Calu3 (cell line): ENCODE results near the gene PAXX. TPM values are rescaled to one million over a fixed set of nuclear protein-coding genes. Genes with fewer than 3 reads are reported as not detected.
"Not testable (repeated sequence)": the region's sequence is repeated elsewhere in the genome, so short reads cannot be mapped to it uniquely, and the experiment has no call there.

Experiments used
- BruUV-seq: library from RNA; stranded (reverse); fragments of 400-500 nt; replicated peaks from 2 replicates; lab custom pipeline; 2021; lab: Mats Ljungman, UMichigan
- CTCF ChIA-PET: fragments of 300-600 bp; sonication (Branson Sonifier 250); formaldehyde crosslinking; loops from one replicate; lab custom pipeline; 2022; ENCODE audit warnings: antibody characterized with exemption; lab: Charles Lee
- DNase-seq: peaks from one replicate; pipeline ENCODE4 v3.0.0; 2022
- H3K27ac Mint-ChIP-seq: one replicate; pipeline ENCODE4 v1.8.0; 2022; ENCODE audit warnings: mixed read lengths; ENCODE audit not compliant: unreplicated experiment
- H3K27me3 Mint-ChIP-seq: one replicate; pipeline ENCODE4 v1.8.0; 2022; ENCODE audit warnings: mixed read lengths; ENCODE audit not compliant: unreplicated experiment
- H3K36me3 Mint-ChIP-seq: one replicate; pipeline ENCODE4 v1.8.0; 2022; ENCODE audit warnings: mild to moderate bottlenecking, moderate library complexity, mixed read lengths; ENCODE audit not compliant: insufficient read depth, unreplicated experiment
- H3K4me1 Mint-ChIP-seq: one replicate; pipeline ENCODE4 v1.8.0; 2022; ENCODE audit warnings: mild to moderate bottlenecking, low read depth, mixed read lengths; ENCODE audit not compliant: unreplicated experiment
- H3K4me3 Mint-ChIP-seq: one replicate; pipeline ENCODE4 v1.8.0; 2022; ENCODE audit warnings: mild to moderate bottlenecking, low read depth, moderate library complexity, mixed read lengths; ENCODE audit not compliant: unreplicated experiment
- H3K9me3 Mint-ChIP-seq: one replicate; pipeline ENCODE4 v1.8.0; 2022; ENCODE audit warnings: low read depth, mixed read lengths; ENCODE audit not compliant: unreplicated experiment
- CTCF ChIP-seq: fragments of 200-600 bp; IDR thresholded peaks from one replicate; pipeline ENCODE4 v1.8.0; 2022; ENCODE audit warnings: antibody characterized with exemption; ENCODE audit not compliant: unreplicated experiment
- intact Hi-C: fragments of 100-400 bp; cut with micrococcal nuclease; formaldehyde crosslinking; loops from one replicate; pipeline ENCODE4 v1.10.0; 2022; ENCODE audit not compliant: unreplicated experiment
- total RNA-seq: library from RNA; stranded (reverse); gene quantifications from 2 replicates; pipeline ENCODE4 v1.2.3, GENCODE V29; 2022

The PAXX gene
- total RNA-seq, 1 experiment from 2014 or later = 43.7 TPM

GRCh38 chr9:137002646-137003041 is 10.4 kb downstream of the PAXX start:
- H3K9me3 Mint-ChIP-seq = peaks cover 5% of the 10 kb centered on the region
- BruUV-seq = no TSS peak
- peaks cover 10% of the 10 kb centered on the region for H3K4me1 Mint-ChIP-seq
- H3K36me3 Mint-ChIP-seq = no peaks in the 10 kb centered on the region
- H3K27me3 Mint-ChIP-seq = no peaks in the 10 kb centered on the region
- no peak overlapping the region for H3K4me3 Mint-ChIP-seq
- CTCF ChIA-PET = no interaction called here
- H3K27ac Mint-ChIP-seq = no peak overlapping the region
- intact Hi-C loops = no loop called here
- no peak for DNase-seq
- no peak for TF ChIP-seq CTCF

- H3K27me3 Mint-ChIP-seq, BruUV-seq, H3K4me3 Mint-ChIP-seq, H3K36me3 Mint-ChIP-seq, H3K4me1 Mint-ChIP-seq, intact Hi-C loops, H3K9me3 Mint-ChIP-seq, H3K27ac Mint-ChIP-seq, CTCF ChIA-PET: not testable (repeated sequence)
- DNase-seq = peak; percentile 22
These were observed 12.1 kb downstream of the PAXX start for GRCh38 chr9:137004285-137004684.

- DNase-seq = no peak
- Mint-ChIP-seq H3K27me3 (no peaks in the 10 kb centered on the region), H3K36me3 (peaks cover 3% of the 10 kb centered on the region), H3K4me3 (no peak overlapping the region), H3K27ac (no peak overlapping the region), H3K9me3 (peaks cover 5% of the 10 kb centered on the region), H3K4me1 (no peaks in the 10 kb centered on the region)
- BruUV-seq = no TSS peak
- CTCF ChIA-PET = no interaction called here
- intact Hi-C loops = no loop called here
- TF ChIP-seq CTCF = no peak
These were observed 14.1 kb downstream of the PAXX start for GRCh38 chr9:137006116-137007003.

DNA sequence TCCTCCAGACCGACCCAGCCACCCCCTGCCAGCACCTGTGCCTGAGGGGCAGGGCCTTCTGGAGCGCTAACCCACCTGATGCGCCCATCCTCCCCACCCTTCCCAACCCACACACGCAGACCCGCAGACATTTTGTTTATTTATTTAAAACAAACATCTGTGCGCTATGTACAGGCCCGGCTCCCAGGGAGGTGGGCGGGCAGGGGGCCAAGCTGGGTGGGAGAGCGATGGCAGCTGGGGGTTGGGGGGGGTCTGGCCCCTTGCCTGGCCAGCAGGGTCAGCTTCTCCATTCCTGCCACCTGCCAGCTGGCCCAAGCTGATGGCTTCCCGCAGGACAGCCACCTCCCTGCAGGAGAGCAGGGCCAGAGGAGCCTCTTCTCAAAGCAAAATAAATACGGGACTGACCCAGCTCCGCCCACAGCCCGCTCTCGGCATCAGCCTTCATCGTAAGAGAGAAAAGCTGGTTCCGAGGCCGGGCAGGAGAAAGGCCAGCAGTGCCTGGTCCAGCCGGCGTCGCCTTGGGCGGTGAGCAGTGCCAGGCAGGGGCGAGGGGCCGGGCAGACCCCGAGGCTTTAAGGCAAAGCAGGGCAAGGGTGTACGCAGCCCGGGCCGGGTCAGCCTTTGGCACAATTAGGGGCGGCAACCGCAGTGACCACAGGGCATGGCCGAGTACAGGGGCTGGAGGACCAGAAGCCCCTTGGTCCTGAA is 15.0 kb downstream of the PAXX start:
- Mint-ChIP-seq H3K4me3 (no peak overlapping the region), H3K36me3 (peaks cover 9% of the 10 kb centered on the region), H3K27me3 (no peaks in the 10 kb centered on the region), H3K9me3 (peaks cover 5% of the 10 kb centered on the region), H3K27ac (no peak overlapping the region), H3K4me1 (no peaks in the 10 kb centered on the region)
- CTCF ChIA-PET = no interaction called here
- BruUV-seq = no TSS peak
- no peak for TF ChIP-seq CTCF
- intact Hi-C loops = no loop called here
- no peak for DNase-seq
